NCI-H187 (cell line): ENCODE data around the gene DGUOK.
"Not testable (repeated sequence)": the region's sequence is repeated elsewhere in the genome, so short reads cannot be mapped to it uniquely, and the experiment has no call there.

Source experiments
- DNase-seq, 2 experiments: peaks; one replicate each; lab custom pipeline; 2025; lab: John Stamatoyannopoulos, UW

Gene DGUOK

DNA sequence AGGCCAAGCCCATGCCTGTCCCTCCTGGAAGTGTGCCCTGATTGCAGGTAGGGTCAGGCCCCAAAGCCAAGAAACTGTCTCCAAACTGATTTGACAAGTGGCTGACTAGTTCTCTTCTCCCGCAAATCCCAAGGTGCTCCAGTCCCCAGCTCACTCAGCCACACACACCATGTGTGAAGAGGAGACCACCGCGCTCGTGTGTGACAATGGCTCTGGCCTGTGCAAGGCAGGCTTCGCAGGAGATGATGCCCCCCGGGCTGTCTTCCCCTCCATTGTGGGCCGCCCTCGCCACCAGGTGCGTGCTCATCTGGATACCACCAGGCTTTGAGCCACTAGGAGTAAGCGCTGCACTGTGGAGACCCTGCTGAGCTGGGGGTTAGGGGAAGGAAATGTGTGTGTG is 25.5 kb upstream of the DGUOK start:
- DNase-seq: no peak

DNA sequence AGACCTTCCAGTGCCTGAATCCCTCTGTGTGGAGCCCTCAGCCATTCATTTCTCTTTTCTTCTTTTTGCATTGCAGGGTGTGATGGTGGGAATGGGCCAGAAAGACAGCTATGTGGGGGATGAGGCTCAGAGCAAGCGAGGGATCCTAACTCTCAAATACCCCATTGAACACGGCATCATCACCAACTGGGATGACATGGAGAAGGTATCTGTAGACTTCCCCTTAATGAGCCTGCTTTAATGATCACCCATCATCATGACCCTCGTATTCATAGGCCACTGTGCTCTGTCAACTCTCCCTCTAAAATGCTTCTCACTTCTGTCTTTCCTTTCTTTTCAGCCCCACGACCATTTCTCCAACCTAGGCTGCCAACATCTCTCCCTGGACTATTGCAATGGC is 24.4 kb upstream of the DGUOK start:
- DNase-seq: no peak

DNA sequence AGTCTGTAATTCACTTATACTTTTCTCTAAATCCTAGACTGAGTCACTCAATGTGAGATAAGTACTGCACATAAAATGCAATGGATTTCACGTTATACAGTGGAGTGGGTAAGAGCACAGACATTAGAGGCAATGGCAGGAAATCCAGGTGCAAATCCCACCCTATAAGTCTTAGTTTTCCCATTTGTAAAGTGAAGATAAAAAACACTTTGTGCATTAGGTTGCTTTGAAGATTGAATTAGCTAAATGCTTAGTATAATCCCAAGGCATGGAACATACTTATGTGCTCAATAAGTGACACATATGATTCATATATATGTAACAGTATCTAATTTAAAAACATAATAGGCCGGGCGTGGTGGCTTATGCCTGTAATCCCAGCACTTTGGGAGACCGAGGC is 23.4 kb upstream of the DGUOK start:
- no peak for DNase-seq

DNA sequence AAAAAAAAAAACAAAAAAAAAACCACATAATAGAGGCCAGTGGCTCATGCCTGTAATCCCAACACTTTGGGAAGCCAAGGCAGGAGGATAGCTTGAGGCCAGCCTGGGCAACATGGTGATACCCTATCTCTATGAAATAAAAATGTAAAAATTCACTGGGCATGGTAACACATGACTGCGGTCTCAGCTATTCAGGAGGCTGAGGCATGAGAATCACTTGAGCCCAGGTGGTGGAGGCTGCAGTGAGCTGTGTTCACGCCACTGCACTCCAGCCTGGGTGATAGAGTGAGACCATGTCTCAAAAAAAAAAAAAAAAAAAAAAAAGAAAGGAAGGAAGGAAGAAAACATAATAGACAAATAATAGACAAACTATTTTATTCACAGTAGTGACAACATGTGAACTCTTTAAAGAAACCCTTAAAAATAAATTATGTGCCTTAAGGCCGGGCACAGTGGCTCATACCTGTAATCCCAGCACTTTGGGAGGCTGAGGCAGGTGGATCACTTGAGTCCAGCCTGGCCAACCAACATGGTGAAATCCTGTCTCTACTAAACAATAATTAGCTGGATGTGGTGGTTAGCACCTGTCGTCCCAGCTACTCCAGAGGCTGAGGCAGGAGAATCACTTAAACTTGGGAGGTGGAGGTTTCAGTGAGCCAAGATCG is 22.6 kb upstream of the DGUOK start:
- DNase-seq: not testable (repeated sequence)

DNA sequence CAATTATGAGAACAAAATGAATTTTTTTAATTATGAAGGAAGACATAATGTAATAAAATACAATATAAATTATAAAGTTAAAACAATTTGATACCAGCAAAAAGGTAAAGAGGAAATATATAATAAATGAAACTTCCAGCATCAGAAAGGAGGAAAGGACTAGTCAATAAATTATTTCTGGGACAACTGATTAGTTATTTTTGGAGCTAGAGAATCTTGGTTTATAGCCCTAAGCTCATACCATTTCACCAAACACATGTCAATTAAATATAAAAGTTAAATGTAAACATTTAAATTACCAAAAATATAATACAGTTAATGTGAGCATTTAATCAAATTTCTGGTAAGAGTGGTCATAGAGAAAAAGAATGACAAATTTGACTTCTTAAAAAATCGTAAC is 21.7 kb upstream of the DGUOK start:
- no peak for DNase-seq

DNA sequence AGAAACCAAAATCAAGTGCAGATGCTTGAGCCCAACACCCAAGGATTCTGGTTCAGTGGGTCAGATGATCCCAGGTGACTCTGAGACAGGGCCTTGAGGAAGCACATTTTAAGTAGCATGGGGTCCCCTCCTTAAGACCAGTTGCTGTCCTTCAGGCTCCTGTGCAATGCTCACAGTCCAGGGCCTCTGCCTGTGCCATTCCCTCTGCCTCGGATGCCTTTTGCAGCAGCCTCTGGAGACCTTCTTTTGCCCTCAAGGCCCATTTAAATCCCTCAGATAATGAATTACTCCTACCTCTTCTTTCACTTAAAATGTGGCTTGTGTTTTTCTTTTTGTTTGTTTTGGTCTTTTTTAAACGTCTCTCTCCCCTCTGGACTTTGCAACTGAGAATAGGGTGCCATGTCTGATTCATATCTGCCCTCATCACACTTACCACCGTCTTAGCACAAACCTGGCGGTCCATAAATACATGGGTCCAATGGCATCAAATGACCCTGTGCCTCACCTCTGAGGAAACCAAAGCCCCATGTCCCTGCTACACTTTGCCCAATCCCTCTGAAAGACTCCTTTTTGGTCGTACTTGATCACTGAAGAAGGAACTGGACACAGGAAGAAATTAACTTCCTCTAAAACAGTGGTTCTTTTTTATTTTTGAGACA is 19.7 kb upstream of the DGUOK start:
- DNase-seq: no peak

DNA sequence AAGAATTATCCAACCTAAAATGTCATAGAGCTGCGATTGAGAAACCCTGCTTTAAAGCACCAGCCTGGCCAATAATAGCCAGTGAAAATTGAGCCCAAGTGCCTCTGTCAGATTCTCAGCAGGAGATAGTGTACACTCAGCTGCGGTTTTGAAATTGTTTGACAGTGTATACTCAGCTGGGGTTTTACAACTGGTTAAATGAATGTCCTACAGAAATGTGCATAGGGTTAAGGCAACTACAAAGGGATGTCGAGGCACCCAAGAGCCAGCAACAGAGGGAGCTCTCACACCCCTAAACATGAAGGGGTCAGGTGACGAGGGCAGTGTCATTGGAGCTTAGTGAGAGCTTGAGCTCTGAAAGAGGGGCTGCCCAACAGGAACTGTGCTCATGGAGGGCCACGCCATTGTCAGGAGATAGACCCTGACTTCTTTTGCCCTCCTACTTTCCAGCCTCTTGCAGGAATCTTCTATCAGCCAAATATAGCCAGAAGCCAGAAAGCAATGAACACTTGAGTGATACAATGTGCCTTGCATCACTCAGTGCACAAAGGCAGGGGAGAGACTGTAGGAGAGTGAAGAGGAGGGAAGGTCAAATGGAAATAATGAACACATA is 18.7 kb upstream of the DGUOK start:
- peak; percentile 51 to 70 for DNase-seq

DNA sequence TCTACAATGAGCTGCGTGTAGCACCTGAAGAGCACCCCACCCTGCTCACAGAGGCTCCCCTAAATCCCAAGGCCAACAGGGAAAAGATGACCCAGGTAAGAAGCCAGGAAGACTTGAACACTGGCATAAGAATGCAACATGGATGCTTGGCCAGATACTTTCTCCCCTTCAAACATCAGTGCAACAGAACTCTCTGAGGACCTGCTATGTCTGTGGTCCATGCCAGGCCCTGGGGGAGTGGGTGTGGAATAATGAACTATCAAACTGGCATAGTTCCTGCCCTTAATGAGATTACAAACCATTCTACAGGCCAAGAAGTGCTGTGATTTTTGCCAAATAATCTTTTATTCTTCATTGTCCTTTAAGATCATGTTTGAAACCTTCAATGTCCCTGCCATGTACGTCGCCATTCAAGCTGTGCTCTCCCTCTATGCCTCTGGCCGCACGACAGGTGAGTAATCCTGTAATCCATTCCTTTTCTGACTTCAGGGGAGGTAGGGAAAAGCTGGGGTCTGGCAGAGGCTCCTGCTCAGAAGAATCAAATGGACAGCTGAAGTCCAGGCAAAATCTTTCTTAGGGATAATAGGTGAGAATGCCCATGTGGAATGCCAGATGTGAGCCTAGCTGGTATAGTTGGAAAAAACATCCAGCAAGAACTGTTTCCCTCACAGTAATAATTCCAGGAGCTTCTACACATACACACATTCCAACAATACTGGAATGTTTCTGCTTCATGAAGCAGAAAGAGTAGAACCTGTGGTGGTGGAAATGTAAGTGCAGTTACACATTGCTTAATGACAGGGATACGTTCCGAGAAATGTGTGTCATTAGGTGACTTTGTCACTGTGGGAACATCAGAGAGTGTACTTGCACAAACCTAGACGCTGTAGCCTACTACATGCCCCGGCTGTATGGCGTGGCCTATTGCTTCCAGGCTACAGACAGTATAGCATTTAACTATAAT is 17.7 kb upstream of the DGUOK start:
- DNase-seq: no peak

DNA sequence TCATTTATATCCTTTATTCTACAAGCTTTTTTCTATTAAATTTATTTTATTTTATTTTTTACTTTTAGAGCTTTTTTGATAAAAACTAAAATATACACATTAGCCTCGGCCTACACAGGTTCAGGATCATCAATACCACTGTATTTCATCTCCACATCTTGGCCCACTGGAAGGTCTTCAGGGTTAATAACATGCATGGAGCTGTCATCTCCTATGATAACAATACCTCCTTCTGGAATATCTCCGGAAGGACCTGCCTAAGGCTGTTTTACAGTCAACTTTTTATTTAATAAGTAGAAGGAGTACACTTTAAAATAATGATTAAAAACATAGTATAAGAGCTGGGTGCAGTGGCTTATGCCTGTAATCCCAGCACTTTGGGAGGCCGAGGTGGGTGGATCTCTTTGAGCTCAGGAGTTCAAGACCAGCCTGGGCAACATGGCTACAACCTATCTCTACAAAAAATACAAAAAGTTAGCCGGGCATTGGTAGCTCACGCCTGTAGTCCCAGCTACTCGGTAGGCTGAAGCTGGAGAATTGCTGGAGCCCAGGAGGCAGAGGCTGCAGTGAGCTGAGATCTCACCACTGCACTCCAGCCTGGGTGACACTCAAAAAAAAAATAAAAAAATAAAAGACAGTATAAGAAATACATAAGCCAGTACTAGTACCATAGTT is 15.7 kb upstream of the DGUOK start:
- DNase-seq: no peak

DNA sequence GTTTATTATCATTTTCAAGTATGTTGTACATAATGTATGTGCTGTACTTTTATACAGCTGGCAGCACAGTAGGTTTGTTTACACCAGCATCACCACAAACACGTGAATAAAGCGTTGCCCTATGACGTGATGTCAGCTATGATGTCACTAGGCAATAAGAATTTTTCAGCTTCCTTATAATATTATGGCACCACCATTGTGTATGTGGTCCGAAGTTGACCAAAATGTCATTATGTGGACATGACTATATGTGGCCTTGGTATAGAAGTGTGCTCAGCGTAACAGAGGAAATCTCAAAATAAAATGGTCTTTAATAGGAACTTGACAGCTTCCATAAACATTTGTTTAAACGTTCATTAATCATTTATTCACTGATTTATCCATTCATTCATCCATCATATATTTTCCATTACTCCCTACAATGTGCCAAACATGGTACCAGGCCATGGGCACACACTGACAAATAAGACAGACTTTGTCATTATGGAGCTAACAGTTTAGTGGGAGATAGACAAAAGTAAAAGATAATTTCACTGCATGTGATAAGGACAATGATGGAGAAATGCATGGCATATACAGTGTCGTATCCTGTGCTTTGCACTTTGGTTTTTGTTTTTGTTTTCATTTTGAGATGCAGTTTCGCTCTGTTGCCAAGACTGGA is 15.0 kb upstream of the DGUOK start:
- DNase-seq: no peak

DNA sequence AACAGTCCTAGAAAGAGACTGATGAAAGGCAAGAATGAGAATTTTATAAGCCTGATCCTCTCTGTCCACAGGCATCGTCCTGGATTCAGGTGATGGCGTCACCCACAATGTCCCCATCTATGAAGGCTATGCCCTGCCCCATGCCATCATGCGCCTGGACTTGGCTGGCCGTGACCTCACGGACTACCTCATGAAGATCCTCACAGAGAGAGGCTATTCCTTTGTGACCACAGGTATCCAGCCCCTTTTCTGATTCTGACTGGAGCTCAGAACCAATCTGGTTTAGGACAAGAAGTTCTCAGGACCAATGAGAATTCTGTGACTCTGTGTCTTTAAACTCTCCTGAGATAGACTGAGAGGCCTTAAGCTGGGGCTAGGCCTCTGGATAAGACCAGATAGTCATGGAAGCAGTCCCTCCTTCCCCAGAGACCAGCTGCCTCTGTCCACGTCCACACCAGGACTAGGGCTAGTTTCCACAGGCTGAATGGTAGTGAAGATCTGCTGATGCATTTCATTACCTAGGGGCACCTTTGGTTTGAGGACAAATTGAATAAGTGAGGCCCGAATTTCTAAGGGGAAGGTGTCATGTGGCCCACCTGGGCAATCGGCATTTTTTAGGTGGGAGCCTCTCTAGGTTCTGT is 13.1 kb upstream of the DGUOK start:
- no peak for DNase-seq

DNA sequence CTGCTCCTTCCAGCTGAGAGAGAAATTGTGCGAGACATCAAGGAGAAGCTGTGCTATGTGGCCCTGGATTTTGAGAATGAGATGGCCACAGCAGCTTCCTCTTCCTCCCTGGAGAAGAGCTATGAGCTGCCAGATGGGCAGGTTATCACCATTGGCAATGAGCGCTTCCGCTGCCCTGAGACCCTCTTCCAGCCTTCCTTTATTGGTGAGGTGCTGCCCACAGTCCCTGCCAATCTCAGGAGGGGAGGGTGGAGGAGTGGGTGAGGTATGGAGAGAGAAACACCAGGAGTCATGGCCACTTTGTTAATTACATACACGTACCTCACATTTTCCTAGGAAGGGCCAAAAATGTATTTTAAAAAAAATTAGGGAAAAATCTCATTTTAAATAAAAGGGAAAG is 12.0 kb upstream of the DGUOK start:
- DNase-seq: no peak

DNA sequence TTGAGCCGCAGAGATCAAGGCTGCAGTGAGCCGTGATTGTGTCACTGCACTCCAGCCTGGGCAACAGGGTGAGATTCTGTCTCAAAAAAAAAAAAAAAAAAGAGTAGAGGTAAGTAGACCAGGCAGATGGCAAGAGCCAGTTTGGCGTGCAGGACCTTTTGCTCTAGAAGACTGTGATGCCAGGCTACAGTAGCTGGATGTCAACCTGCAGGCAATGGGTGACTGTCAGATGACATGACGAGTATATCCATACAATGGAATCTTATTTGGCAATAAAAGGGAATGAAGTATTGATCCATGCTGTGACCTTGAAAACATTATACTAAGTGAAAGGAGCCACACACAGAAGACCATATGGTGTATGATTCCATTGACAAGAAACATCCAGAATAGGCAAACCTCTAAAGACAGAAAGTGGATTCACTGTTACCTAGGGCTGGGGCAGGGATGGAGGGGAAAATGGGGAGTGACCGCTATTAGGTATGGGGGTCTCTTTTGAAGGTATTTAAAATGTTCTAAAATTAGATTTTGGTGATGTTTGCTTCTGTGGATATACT is 11.2 kb upstream of the DGUOK start:
- no peak for DNase-seq

DNA sequence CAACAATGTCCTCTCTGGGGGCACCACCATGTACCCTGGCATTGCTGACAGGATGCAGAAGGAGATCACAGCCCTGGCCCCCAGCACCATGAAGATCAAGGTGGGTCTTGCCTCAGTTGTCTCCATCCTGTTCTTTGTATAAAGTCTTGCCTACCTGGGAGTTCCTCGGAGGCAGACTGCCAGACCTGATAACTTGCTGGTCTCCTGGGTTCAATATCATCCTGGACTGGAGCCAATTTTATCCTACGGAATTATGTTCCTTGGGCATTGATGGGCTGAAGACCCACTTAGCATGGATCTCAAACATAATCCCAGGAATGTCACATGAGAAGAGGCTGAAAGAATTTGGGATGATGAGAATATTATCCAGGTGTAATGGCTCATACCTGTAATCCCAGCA is 10.0 kb upstream of the DGUOK start:
- DNase-seq: no peak

DNA sequence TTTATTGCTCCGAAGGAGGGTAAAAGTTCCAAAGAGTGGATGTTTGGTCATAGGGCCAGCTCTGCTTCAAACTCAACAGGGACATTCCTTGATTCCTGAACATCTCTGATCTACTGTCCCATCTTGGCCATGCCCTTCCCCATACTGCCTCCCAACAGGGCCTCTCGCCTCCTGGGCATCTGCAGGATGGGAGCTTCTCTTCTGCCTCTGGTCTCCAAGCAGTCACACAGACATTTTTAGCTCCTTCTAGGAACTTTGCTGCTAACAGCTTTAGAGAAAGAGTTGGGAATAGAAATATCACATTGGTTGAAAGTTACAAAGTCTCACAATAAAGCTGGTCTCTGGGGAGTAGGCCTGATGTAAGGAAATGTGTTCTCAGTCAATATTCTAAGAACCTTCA is 9.4 kb upstream of the DGUOK start:
- DNase-seq: no peak

DNA sequence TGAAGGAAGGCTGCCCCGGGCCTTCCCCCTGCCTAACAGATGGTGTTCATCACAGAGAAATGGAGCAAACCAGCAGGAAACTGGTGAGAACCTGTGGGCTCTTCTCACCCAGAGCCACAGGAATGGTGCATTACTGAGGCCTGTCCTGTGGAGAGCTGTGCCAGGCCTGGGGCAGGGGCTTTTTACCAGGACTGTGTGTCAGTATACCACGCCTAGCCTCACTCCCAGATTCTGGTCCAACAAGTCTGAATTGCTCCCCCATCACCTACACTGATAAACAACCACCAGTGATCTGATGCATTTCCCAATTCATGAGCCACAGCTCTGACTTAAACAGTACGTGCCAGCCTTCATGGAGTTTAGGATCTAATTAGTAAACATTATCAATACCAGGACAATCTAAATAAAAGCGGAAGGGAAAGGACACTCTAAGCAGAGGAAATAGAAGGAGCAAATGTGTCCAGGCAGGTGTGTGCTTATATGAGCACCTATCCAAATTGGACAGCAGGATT is 8.9 kb upstream of the DGUOK start:
- no peak for DNase-seq

DNA sequence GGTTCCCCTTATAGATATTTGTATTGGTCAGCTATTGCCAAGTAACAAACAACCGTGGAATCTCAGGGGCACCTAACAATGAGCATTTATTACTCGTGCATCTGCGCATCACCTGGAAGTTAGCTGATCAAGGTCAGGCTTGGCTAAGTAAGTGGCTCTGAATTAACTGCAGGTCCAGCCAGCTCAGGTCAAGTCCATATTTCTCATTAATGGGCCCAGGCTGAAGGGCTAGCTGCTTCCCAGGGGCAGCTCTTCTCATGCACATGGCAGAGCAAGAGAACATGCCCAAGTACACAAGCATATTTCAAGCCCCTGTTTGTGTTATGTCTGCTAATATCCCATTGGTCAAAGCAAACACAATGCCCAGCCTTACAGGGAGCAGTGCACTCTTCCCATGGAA is 7.8 kb upstream of the DGUOK start:
- DNase-seq: no peak

DNA sequence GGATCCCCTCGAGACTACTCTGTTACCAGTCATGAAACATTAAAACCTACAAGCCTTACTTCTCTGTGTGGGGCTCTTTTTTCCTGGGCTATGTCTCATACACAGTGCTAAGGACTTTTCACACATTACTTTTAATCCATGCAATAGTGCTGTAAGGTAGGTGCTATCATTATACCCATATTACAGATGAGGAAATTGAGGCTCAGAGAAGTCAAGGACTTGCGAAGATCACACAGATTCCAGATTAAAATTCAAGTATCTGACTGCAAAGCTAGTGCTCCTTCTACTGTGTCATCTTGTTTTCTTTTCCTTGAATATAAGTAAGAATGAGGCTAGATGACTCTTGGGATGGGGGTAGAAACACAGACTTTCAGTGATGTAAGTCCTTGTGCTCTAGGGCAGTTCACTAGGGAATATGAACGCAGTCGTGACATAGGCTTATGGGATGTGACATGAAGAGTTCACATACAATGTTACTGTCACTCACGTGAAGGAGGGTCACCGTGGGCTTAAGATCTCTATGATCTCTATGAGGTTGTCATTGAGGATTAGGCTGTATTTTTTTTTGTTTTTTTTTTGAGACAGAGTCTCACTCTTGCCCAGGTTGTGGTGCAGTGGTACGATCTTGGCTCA is 7.0 kb upstream of the DGUOK start:
- no peak for DNase-seq

DNA sequence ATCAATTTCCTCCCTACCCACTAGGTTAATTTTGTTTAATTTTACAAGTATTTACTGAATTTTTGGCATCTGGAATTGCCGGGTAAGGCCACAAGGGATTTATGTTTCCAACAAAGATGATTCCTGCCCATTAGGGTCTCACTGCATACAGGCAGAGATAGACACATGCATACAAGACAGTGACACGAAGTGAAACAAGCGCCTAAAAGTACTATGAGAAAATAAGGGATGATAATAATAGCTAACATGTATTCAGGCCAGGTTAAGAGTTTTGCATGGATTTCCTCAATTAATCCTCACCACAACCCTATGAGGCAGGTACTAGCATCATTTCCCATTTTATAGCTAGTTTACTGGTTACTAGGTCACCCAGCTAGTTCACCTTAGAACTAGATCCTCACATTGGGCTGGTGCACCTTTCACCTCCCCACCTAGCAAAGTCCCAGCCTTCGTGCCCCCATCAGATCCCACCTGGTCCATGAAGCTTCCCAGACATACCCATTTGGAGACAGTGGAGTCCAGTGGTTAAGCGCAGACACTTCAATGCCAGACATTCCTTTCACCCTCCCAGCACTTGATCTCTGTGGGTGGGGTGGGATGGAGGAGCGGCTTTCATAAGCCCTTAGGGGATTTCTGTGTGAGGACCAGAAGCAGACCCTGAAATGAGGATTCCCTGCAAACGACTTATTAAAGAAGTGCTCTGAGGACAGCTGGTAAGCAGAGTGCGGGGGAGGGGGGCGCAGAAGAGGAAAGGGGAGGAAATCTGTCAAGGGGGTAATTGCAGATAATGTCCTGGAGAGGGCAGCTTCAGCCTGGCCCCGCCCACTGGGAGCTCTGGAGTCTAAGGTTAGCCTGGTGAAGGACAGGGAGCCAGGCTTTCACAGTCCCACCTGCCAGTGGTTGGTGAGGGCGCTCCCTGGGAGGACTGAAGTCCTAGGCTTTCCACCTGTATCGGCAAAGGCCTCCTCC is 5.8 kb upstream of the DGUOK start:
- no peak for DNase-seq
